PC-9 (cell line): ENCODE measurements around the gene STMN3.

ENCODE experiments used
- EZH2 ChIP-seq: fragments of 200-600 bp; sonication (generic); IDR thresholded peaks from 2 replicates; pipeline ENCODE4 v1.8.0; 2017; ENCODE audit warnings: antibody characterized with exemption, low read depth
- TF ChIP-seq, protein P1 (sequence below): fragments of 200-600 bp; sonication (generic); conservative IDR thresholded peaks from 2 replicates; pipeline ENCODE4 v1.6.1; 2017; ENCODE audit warnings: mixed run types, antibody characterized with exemption, mild to moderate bottlenecking, moderate library complexity

DNA sequence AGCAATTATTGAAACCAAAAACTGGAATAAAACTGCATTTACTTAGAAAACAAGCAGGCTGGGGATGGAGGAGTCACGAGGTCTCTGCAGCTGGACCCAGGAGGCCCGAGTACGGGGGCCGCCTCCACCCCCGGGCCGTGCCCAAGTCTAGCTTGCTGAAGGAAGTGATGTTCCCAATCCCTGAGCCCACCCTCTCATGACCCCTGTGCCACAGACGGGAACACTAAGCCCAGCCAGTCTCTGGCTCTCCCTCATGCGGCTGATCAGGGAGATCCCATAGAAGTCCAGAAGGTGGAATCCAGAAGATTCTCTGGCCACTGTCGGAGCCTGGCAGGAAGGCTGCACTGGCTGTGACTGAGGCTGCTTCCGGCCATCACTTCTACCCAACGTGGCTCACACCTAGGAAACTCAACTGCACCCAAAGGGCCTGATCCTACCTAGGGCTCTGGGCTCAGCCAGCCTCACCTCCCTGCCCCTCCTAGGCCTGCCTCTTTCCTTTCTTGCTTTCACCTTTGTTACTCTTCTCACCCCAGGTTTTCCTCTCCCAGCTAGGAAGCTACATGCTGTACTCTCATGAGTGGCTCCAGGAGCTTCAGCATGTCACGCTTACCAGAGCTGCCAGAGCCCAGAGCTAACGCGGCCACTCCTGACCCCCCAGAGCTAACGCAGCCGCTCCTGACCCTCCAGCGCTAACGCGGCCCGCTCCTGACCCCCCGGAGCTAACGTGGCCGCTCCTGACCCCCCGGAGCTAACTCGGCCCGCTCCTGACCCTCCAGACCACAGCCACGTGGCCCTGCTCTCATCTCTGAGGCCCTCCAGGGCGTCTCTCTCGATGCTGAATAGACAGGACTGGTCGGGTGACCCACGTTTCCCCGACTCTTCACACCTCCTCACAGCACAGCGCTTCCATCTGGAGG is 54.5 kb downstream of the STMN3 start:
- TF ChIP-seq, protein P1, sequence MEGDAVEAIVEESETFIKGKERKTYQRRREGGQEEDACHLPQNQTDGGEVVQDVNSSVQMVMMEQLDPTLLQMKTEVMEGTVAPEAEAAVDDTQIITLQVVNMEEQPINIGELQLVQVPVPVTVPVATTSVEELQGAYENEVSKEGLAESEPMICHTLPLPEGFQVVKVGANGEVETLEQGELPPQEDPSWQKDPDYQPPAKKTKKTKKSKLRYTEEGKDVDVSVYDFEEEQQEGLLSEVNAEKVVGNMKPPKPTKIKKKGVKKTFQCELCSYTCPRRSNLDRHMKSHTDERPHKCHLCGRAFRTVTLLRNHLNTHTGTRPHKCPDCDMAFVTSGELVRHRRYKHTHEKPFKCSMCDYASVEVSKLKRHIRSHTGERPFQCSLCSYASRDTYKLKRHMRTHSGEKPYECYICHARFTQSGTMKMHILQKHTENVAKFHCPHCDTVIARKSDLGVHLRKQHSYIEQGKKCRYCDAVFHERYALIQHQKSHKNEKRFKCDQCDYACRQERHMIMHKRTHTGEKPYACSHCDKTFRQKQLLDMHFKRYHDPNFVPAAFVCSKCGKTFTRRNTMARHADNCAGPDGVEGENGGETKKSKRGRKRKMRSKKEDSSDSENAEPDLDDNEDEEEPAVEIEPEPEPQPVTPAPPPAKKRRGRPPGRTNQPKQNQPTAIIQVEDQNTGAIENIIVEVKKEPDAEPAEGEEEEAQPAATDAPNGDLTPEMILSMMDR, result no peak
- no peak for TF ChIP-seq EZH2
